SKM-1 treated with dmso at 0.1 percent for 144 hours (cell line): ENCODE results near the gene CLDN12.

Experiments
- DNase-seq: peaks from one replicate; lab custom pipeline; 2025; ENCODE audit not compliant: unreplicated experiment; lab: John Stamatoyannopoulos, UW

Gene CLDN12

GRCh38 chr7:90403174-90404113 is at the start of gene CLDN12:
Gene CLDN12, plus strand, starts transcription at chr7:90403461. Its CDS starts 9,216 bp downstream, at chr7:90412677.
- peak; percentile 98 for DNase-seq

DNA sequence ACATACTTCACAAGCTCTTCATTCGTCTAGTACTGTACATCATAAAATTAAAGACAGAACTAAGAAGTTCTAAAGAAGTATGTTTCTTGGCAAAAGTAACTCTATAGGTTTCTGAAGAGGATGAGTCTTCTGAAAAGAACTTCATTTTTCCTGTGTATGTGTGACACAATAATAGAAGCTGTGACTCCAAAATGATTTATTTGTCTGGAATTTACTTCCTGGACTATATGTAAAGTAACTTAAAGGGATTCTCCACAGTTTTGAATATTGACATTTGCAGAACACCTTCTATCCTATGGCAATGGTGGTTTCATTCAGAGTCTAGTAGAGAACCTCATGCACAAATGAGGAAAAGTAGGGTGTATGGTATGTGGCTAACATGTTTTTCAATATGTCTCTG is 19.8 kb upstream of the CLDN12 start:
- no peak for DNase-seq

GRCh38 chr7:90383861-90384260 is 19.4 kb upstream of the CLDN12 start:
- DNase-seq = no peak

- DNase-seq = no peak
These were observed 18.8 kb upstream of the CLDN12 start for GRCh38 chr7:90384433-90384832.

- no peak for DNase-seq
These were observed 15.6 kb upstream of the CLDN12 start for GRCh38 chr7:90387470-90388240.

DNA sequence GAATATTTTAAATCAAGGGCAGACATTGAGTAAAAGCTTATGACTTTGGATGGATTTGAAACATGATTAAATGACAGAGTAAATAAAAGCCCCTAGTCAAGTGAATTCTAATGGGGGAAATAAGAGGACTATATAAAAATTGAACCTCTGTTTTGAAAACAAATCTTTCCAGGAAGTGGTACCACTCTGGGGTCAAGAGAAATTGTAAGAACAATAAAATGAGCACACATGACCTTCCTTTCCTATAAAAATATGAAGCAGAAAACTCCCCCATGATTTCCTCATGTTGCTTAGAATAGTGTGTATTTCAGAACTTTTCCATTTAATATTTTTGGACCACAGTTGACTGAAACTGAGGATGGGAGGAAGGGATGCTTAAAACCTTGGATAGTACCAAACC is 12.3 kb upstream of the CLDN12 start:
- DNase-seq = no peak

- DNase-seq = no peak
These were observed 11.8 kb upstream of the CLDN12 start for GRCh38 chr7:90391488-90391887.

GRCh38 chr7:90396420-90396819 is 6.8 kb upstream of the CLDN12 start:
- DNase-seq = no peak

DNA sequence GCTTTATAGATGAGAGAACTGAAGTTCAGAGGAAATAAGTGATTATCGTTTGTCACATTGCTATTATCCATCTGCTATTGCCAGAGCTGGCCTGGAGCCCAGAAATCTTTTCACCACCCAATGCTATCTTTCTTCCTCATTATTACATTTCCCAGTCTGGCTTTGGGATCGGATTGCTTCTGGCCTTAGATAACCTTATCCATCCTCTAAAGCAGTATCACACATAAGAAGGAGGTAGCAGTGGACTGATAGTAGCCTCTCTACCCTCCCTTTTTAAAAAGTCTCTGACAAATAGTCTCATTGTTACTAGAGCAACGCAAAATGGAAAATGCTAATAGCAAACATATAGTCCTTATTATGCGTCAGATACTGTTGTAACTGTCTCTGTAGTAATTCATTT is 1.3 kb upstream of the CLDN12 start:
- no peak for DNase-seq

- no peak for DNase-seq
These were observed 482 bp upstream of the CLDN12 start for GRCh38 chr7:90402785-90403173.

DNA sequence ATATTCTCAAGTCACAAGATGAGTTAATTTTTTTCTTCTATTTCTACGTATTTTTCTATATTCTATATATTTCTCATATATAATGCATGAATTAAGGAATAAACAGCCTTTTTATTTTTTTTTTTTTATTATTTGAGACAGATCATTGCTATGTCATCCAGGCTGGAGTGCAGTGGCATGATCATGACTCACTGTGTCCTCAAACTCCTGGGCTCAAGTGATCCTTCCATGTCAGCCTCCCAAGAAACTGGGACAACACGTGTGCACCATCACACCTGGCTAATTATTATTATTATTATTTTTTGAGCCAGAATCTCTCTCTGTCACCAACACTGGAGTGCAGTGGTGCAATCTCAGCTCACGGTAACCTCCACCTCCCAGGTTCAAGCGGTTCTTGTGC is 1.5 kb downstream of the CLDN12 start:
- no peak for DNase-seq

DNA sequence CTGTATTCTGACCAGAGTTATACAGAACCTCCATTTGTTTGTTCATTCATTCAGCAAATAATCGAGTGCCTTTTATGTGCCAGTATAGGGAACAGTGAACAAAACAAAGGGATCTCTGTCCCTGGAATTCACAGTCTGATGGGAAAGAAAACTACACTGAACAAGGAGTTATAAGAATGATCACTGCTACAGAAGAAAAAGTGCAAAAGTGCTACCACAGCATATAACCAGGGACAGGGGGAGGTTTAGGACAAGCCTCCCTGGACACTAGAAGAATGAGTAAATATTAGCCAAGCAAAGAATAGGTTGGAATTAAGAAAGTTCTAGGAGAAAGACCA is 4.2 kb downstream of the CLDN12 start:
- no peak for DNase-seq

DNA sequence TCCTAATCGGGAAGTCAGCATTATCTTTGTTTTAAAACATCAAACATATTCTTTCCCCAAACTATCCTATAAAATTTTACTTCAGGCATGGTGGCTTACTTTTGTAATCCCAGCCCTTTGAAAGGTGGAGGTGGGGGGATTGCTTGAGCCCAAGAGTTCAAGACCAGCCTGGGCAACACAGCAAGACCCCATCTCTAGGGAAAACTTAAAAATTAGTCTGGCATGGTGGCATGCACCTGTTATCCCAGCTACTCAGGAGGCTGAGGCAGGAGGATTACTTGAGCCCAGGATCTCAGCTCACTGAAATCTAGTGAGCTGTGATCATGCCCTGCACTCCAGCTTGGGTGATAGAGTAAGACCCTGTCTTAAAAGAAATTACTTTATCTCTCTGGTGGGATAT is 4.9 kb downstream of the CLDN12 start:
- DNase-seq = no peak

DNA sequence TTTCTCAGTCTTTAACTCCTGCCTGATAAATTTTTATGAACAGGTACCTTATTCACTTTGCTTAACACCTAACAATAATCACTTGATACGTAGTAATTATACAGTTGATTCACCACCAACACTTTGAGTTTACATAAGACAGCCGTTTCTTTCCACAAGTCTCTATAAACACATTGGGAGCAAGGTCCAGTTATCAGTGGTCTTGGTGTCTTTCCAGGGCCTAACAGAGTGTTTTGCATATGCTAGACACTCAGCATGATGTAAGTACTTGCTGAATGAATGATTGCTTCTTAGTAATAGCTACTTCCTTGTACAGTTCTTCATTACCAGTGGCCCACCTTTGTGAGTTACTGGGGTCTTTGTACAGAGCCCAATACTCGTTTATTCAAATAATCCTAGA is 6.4 kb downstream of the CLDN12 start:
- DNase-seq = no peak

DNA sequence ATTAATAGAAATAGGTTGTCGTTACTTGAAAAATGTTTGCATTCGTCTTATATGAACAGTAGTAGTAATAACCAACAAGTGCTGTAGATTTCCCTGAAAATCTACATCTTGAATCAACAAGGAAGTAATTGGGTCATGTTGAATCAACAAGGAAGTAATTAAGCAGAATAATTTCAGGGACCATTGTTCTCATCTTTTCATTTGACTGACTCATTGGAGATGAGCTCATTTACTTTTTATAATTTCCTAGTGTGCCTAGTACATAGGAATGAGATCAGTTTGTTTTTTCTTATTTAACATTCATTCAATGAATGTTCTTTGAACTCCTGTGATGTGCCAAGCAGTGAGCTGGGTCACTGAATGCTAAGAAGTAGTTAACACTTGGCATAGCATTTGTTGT is 8.2 kb downstream of the CLDN12 start:
- no peak for DNase-seq

DNA sequence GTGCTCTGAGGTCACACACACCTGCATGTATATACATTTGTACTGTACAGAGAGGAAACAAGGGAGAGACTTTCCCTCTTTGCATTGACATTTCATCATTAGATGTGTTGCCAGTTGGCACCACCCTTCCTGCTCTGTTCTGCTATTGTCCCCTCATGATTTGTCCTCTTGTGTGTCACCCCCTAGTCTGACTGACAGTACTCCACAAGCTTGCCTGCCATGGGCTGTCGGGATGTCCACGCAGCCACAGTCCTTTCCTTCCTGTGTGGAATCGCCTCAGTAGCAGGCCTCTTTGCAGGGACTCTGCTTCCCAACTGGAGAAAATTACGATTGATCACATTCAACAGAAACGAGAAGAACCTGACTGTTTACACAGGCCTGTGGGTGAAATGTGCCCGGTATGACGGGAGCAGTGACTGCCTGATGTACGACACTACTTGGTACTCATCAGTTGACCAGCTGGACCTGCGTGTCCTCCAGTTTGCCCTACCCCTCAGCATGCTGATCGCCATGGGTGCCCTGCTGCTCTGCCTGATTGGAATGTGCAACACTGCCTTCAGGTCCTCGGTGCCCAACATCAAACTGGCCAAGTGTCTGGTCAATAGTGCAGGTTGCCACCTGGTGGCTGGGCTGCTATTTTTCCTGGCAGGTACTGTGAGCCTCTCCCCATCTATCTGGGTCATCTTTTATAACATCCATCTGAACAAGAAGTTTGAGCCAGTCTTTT is 9.4 kb downstream of the CLDN12 start:
- no peak for DNase-seq

GRCh38 chr7:90413185-90413528 is 9.9 kb downstream of the CLDN12 start:
- no peak for DNase-seq

DNA sequence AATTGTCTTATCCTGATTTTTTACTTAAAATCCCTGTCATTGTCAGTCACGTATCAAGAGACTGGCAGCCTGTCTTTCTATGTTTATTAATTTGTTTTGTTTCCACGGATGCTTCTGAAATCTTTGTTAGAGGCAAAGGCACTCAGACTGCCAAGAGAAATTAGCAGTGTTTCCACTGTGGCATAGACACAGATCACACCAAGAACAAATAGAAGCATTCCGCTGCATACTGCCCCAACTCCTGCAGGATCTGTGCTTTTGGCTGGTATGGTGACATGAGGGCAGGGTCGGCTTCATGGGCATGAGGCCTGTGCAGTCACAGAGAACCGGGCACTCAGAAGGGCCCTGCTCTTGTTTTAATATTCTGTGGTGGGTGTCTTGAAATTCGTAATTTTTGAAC is 18.4 kb downstream of the CLDN12 start:
- no peak for DNase-seq

DNA sequence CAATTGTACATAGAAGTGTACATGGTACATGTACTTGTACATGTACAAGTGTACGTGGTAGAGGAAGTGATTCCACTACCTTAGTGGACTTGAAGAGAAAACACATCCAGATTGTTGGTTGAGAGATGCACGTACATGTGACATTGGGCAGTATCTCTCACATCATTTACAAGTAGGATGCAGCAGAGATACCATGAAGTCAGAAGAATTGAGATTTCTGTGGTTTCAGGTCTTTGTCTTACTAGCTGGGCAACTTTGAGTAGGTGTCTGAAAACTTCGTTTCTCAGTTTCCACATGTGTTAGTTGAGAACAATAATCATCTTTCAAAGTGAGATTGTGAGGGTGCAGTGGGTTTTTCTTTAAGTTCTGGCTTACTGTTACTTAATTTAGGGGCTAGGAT is 21.5 kb downstream of the CLDN12 start:
- no peak for DNase-seq

DNA sequence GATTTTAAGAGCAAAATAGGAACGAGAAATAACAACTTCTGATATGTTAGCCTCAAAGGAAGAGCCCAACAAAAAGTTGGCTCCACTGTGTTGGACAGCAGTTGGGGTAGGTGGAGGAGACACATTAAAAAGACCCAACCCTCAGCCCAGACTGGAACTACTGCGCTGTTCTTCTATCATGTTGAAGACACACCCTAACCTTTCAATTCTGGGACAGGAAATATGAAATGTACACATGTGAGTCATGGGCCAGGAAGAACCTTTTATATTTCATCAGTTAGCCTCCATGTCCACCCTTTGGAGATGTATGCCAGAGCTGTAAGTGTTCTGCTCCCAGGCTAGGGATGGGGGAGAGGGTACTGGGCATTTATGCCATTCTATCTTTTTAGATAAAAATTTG is 22.1 kb downstream of the CLDN12 start:
- no peak for DNase-seq

DNA sequence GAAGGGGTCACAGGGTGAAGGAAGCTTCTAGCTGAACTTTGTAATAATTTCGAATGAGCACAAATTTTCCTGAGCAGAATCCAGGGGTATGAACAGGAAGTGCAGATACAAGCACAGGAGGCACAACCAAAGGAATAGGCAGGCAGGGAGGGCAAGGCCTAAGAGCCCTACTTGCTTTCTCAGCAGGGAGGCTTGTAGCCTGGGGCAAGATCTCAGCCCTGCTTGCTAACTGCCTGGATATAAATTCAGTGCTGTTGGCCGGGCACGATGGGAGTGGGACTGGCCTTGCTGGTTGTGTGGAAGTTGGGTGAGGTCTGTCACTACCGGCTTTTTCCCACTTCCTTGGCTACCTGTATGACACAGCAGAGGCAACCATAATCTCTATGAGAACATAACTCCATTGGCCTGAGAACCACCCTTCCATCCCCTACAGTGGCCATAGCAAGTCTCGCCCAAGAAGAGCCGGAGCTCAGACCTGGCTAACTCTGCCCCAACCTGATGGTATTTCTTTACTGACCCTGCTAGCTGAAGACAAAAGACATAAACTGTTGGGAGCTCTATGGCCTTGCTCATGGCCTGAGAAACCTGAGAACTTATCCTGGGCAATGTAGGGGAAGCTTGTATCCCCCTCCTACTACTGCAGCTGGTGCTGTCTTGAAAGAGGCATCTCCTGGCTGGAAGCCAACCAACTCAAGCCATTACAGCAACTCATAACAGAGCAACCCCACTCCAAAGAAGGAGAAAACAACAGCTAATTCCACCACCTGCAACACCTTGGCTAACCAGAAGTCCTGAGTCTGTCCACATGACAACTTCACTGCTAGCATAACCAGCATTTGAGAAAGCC is 27.6 kb downstream of the CLDN12 start:
- DNase-seq = no peak
